ENCODE data around the gene GALNS.
"Not testable (repeated sequence)": the region's sequence is repeated elsewhere in the genome, so short reads cannot be mapped to it uniquely, and the experiment has no call there.

The GALNS gene

GRCh38 chr16:88805340-88805715 lies 51.4 kb downstream of the GALNS start:
- DNase-seq (ENCODE audit: low spot score) = no peak

DNA sequence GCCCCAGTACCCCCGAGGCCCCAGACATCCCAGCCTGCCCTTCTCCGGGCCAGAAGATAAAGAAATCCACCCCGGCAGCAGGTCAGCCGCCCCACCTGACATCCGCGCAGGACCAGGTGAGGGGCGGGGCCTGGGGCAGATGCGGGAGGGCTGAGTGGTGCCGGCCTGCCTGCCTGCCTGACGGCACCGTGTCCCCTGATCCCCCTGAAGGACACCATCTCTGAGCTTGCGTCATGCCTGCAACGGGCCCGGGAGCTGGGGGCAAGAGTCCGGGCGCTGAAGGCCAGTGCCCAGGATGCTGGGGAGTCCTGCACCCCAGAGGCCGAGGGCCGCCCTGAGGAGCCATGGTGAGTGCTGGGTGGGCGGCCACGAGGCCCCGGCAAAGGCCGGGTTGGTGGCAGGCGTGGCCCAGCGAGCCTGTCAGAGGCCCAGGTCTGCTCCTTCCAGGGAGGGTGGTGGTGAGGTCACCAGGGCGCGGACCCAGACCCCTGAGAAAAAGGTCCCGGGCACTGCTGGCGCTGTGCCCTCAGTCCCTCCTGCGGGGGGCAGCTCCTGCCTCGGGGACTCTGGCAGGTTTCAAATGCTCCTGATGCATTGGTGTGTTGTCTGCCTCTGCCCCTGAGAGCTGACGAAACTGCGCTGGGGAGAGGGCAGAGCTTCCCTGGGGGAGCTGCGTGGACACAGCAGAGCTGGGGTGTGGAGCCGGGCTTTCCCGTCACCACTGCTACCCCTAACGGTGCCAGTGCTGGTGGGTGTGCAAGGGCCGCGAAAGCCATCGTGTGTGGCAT lies 52.0 kb downstream of the GALNS start:
- DNase-seq (ENCODE audit: low spot score) = no peak

GRCh38 chr16:88804173-88804551 lies 52.6 kb downstream of the GALNS start:
- DNase-seq (ENCODE audit: low spot score) = no peak

GRCh38 chr16:88803264-88803987 lies 53.3 kb downstream of the GALNS start, which contains the start of gene CDT1:
TSS of gene CDT1 (plus strand) at chr16:88803789. CDS start at chr16:88803832, 43 bp downstream.
- DNase-seq (ENCODE audit: low spot score) = peak; percentile 81

DNA sequence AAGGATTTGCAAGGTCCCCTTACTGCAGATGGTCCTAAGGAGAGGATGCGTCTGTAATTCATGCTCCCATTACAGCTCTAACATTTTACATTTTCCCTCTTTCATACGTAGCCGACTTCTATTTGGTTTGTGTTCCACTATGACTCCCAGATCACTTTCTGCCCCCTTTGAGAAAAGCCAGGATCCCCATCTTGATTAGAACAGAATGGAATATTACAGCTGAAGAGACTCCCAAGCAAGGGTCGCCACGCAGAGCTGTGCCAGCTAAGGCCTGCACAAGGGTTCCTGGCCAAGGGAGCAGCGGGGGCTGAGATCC lies 56.5 kb downstream of the GALNS start:
- no peak for DNase-seq (ENCODE audit: low spot score)

GRCh38 chr16:88799569-88800276 lies 57.0 kb downstream of the GALNS start:
- DNase-seq (ENCODE audit: low spot score) = no peak

DNA sequence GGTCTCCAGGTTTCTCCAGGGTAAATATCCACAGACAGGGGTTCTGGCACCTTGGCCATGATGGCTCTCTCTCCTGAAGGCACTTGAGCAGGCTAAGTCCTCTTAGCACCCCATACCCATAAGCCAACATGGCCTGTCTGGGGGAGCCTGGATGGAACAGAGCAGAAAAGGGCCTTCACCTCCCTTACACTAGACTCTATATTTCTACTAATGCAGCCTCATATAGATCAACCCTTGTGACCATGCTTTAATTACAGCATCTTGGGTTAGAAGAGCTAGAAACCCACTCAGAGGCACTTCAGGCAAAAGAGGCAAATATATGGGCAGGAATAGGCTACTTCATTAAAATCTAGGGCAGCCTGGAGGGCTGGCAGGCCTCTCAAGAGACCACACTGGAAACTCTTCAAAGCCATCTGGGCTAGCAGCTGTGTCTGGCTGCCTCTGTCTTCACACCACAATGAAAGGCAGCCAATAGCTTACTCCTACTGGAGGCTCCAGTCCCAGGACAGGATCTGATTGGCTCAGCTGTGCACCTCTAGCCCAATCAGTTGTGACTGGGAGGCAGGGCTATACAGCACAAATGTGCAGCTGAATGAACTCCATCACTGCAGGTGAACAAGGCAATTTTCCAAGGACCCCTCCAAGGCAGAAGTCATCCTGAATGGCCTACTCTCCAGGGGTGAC lies 57.8 kb downstream of the GALNS start:
- DNase-seq (ENCODE audit: low spot score) = no peak

DNA sequence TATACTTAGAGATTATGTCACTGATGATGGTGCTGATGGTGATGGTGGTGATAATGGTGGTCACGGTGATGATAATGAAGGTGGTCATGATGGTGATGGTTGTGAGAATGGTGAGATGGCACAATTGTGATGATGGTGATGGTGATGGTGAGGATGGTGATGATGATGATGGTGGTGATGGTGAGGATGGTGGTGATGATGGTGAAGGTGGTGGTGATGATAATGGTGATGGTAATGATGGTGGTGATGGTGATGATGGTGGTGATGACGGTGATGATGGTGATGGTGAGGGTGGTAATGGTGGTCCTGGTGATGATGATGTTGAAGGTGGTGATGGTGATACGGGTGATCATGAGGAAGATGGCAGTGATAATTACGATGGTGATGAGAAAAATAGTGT lies 58.7 kb downstream of the GALNS start:
- DNase-seq (ENCODE audit: low spot score) = no peak

DNA sequence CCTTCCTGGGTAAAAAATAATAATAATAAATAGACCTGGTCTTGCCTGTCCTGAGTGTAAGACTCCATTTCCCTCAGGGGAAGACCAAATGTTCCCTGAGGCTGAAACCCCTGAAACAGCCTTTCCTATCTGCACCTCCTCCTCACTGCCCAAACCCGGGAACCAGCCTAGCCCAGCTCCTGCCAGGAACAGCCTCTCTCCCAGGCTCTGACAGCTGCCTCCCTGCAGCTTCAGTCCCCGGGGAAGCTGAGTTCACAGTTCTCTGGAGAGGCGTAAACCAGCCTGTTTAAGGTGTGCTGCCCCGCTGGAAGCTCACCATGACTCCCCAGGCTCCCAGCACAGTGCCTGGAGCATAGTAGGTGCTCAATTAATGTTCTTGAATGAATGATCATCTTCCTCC lies 60.5 kb downstream of the GALNS start:
- DNase-seq (ENCODE audit: low spot score) = no peak

DNA sequence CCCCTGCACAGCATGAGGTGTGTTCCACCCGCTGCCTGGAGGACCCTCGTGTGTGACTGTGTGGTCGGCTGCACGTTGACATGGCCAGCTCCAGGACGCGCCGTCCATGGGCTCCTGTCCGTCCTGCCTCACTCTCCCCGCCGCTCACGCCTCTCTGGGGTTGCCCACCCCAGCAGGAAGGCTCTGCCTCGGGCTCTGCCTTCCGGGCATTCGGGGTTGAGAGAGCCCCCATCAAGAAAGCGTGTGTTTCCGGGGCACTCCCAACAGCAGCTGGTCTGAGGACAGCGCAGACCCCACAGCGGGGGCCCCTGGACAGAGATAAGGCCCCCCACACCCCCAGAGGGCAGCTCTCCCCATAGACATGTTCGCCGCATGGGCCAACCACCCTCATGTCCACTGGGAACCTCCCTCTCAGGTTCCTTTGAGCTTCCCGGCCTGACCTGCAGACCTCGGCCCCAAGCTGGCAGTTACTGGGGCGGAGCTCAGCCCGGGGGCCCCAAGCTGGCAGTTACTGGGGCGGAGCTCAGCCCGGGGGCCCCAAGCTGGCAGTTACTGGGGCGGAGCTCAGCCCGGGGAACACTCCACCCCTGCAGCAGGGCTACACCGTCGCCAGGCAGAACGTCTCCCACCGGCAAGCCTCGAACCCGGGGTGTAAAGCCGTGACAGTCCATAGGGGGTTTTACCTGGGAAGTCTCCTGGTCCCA lies 63.3 kb downstream of the GALNS start:
- no peak for DNase-seq (ENCODE audit: low spot score)

GRCh38 chr16:88792668-88793250 lies 64.0 kb downstream of the GALNS start:
- no peak for DNase-seq (ENCODE audit: low spot score)

DNA sequence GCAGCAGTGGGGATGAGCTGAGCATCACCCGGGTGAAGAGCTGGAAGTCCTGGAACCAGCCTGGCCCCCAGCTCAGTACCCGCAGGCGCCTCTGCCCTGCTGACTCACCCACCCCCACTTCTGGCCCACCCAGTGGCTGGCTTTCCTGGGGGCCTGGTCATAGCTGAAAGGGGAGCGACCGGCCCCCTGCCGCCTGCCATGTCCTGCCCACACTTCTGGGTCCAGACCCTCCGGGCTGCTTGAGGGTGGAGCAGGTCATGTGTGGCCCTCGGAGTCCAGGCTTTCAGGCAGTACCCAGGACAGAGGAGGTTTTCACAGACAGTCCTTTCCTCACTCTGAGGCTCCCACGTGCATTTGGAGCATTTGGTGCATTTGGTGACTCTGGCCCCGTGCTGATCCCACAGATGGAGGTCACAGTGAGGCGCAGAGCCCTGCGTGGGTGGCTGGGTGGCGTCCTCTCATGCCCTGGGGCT lies 64.6 kb downstream of the GALNS start:
- DNase-seq (ENCODE audit: low spot score) = no peak

DNA sequence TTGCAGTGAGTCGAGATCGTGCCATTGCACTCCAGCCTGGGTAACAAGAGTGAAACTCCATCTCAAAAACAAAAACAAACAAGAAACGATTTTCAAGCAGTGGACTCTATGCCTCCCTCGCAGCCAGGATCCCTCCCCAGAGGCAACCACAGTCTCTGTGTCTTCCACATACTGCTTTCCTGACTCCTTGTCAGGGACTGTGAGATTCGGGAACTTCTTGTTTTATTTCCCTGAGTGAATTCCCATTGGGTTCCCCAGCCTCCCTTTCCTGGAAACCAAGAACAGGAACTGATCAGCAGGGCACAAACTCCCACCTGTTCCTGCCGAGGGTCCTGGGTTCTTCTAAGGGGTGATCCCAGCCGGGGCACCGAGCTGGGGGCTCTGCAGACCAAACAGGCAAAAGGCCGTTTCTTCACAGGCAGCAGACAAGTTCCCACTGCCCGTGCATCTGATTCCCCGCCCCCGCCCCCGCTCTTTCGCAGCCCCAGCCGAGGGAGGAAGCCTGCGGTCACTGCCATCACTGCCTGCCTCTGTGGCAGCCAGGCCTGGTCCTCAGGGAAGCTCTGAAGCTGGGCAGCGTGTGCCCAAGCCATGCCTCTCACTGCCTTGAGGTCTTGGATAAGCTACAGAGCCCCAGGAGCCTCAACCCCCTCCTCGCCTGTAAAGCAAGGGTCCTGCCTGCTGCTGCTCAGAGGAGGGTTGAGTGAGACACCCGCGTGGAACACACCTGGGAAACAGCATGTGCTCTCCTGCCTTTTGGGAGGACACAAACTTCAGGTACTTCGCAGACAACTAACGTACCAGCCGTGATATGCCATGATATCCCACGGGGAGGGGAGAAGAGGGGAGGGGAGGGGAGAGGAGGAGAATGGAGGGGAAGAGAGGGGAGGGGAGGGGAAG lies 66.2 kb downstream of the GALNS start:
- DNase-seq (ENCODE audit: low spot score) = peak; percentile 51

- DNase-seq (ENCODE audit: low spot score) = no peak
These were observed 67.2 kb downstream of the GALNS start for GRCh38 chr16:88789594-88789993.

GRCh38 chr16:88788749-88789148 lies 68.0 kb downstream of the GALNS start:
- not testable (repeated sequence) for DNase-seq (ENCODE audit: low spot score)

GRCh38 chr16:88787579-88788314 lies 69.0 kb downstream of the GALNS start:
- no peak for DNase-seq (ENCODE audit: low spot score)

DNA sequence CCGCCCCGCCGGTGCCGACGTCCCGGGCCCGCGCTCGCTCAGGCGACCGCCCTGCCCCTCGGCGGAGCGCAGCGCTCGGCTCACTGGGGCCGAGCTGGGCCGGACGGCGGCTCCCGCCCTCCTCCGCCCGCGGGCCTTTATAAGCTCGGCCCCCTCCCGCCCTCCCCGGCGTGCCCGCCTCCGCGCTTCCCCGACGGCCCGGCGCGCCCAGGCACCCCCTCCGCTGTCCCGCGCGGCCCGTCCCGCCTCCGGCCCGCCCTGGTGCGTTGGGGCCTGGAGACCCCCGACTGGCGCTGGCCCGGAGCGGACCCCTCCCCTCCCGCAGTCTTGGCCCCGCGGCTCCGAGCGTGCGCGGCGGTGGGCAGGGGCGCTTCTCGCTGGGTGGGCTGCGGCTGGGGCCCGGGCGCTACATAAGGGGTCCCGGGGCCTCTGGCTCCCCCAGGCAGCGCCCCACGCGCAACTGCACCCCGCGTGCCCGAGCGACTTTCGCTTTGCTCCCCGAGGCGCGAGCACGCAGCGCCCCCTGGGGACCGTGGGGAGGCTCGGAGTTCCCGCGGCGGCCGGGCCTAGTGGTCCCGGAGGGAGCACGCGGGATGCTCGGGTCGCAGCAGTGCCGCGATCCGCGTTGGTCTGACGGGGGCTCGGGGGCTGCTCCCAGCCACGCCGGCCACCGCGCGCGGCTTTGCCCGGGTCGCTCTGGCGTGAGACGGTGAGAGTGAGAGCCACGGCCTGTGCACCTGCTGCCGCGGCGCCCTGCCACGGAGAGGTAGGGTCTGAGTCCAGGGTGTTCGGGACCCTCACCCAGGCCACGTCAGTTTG lies 71.4 kb downstream of the GALNS start, which contains the start of gene PIEZO1:
Gene PIEZO1 (minus strand): TSS at position 115 of the 819 bp plus-strand sequence. CDS start 256 bp downstream, outside the sequence.
- DNase-seq (ENCODE audit: low spot score) = peak; percentile 89

GRCh38 chr16:88784856-88785105 lies 72.0 kb downstream of the GALNS start:
- no peak for DNase-seq (ENCODE audit: low spot score)

Data from CD4-positive, alpha-beta T cell treated with Interleukin-2 at 100 ng/mL for 4 hours (primary cell).